H1 (cell line): ENCODE results near the gene PHACTR1.

Experiments
- CHD2 ChIP-seq: IDR thresholded peaks from 2 replicates; pipeline ENCODE4 v1.6.1; 2012; ENCODE audit warnings: low read length, improper control_type of control experiment
- CHD7 ChIP-seq: fragments of 300-600 bp; sonication (generic); IDR thresholded peaks from 2 replicates; pipeline ENCODE4 v1.7.1; 2012; ENCODE audit warnings: low read length, moderate library complexity, mild to moderate bottlenecking, inconsistent platforms; ENCODE audit not compliant: insufficient replicate concordance
- CTCF ChIP-seq, 3 experiments: IDR thresholded peaks; 1 replicate in 2 of 3; 2 replicates in 1 of 3; pipeline versions ENCODE4 v1.5.1 to v1.6.1; 2011; ENCODE audit warnings: low read length in 3 of 3, mild to moderate bottlenecking in 3 of 3, inconsistent platforms in 2 of 3, low read depth in 1 of 3, moderate library complexity in 1 of 3; ENCODE audit not compliant: insufficient read depth in 1 of 3; ENCODE audit errors: control extremely low read depth in 1 of 3
- EP300 ChIP-seq, 2 experiments: IDR thresholded peaks; 1 replicate in 1 of 2; 2 replicates in 1 of 2; pipeline ENCODE4 v1.6.1; 2011 to 2012; ENCODE audit warnings: low read depth in 2 of 2, low read length in 2 of 2, mild to moderate bottlenecking in 2 of 2, borderline replicate concordance in 1 of 2, inconsistent platforms in 1 of 2, moderate library complexity in 1 of 2
- EZH2 ChIP-seq: fragments of 200-600 bp; sonication (generic); IDR thresholded peaks from 2 replicates; pipeline ENCODE4 v1.7.1; 2012; ENCODE audit warnings: low read depth, mild to moderate bottlenecking, moderate library complexity, low read length, inconsistent platforms; ENCODE audit not compliant: severe bottlenecking
- HDAC2 ChIP-seq, 2 experiments: fragments of 300-600 bp in 1 of 2; sonication (generic) in 1 of 2; IDR thresholded peaks; 2 replicates each; pipeline ENCODE4 v1.6.1; 2011 to 2012; ENCODE audit warnings: low read depth in 2 of 2, low read length in 2 of 2, mild to moderate bottlenecking in 2 of 2, moderate library complexity in 2 of 2, borderline replicate concordance in 1 of 2, inconsistent platforms in 1 of 2
- JUN ChIP-seq: IDR thresholded peaks from 2 replicates; pipeline ENCODE4 v1.6.1; 2011; ENCODE audit warnings: low read depth, mild to moderate bottlenecking, improper control_type of control experiment, low read length
- JUND ChIP-seq: IDR thresholded peaks from 2 replicates; pipeline ENCODE4 v1.6.1; 2011; ENCODE audit warnings: mild to moderate bottlenecking, improper control_type of control experiment, low read length
- NANOG ChIP-seq: IDR thresholded peaks from 2 replicates; pipeline ENCODE4 v1.6.1; 2011; ENCODE audit warnings: low read length, low read depth, mild to moderate bottlenecking, inconsistent platforms; ENCODE audit not compliant: insufficient read depth, poor library complexity, severe bottlenecking
- PHF8 ChIP-seq: fragments of 200-600 bp; sonication (generic); conservative IDR thresholded peaks from 2 replicates; pipeline ENCODE4 v1.7.1; 2012; ENCODE audit warnings: low read depth, mild to moderate bottlenecking, inconsistent platforms, low read length, moderate library complexity
- SP4 ChIP-seq: IDR thresholded peaks from 2 replicates; pipeline ENCODE4 v1.6.1; 2012; ENCODE audit warnings: low read length, inconsistent platforms
- TAF1 ChIP-seq: IDR thresholded peaks from 2 replicates; pipeline ENCODE4 v1.6.1; 2011; ENCODE audit warnings: mild to moderate bottlenecking, low read depth, low read length
- YY1 ChIP-seq: IDR thresholded peaks from 2 replicates; pipeline ENCODE4 v1.6.1; 2011; ENCODE audit warnings: low read depth, mild to moderate bottlenecking, low read length

DNA sequence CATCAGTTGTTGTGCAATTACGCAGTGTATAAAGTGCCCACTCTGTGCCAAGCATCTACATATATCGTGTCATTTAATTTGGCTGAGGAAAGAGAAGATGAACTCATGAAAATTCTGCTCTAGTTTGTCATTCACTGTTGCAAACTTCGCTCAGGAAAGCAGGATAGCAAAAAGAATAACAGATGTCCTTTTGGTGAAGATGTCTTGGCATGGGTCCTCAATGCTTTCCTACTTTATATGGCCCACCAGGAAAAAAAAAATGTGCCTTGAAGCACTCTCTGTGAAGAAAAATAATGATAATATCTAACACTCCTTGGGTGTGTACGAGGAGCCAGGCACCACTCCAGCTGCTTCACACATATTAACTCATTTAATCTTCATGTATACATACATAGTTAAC lies 5.6 kb upstream of the PHACTR1 start:
- TF ChIP-seq EZH2 (no peak), TAF1 (no peak), NANOG (no peak), CTCF (IDR thresholded peaks at IDR 0.05; ENCODE audit: control extremely low read depth in 1 of 3, insufficient read depth in 1 of 3, low read depth in 1 of 3, low read length in 3 of 3) (no peak), CHD2 (no peak), JUN (no peak), HDAC2 (IDR thresholded peaks at IDR 0.05; ENCODE audit: borderline replicate concordance in 1 of 2, low read depth in 2 of 2, low read length in 2 of 2) (no peak), SP4 (no peak), YY1 (no peak), PHF8 (no peak), JUND (no peak), CHD7 (no peak), EP300 (IDR thresholded peaks at IDR 0.05; ENCODE audit: borderline replicate concordance in 1 of 2, low read depth in 2 of 2, low read length in 2 of 2) (no peak)
